Heart left ventricle (tissue), 13 donors: ENCODE measurements around the gene SASS6.

Experiments
- POLR2A ChIP-seq, 2 donors: fragments of 450-650 bp; IDR thresholded peaks; one replicate each; pipeline ENCODE4 v1.6.1; 2017; ENCODE audit warnings: antibody characterized with exemption in 2 of 2, mild to moderate bottlenecking in 2 of 2, moderate library complexity in 2 of 2
- TF ChIP-seq, protein P1 (sequence below), 12 donors: fragments of 200-600 bp; sonication (generic) in 4 of 12; IDR thresholded peaks; one replicate each; pipeline versions ENCODE4 v1.5.0 to v1.8.0; 2018 to 2022; ENCODE audit warnings: antibody characterized with exemption in 12 of 12, mild to moderate bottlenecking in 5 of 12
- donor health status: ischemic (EF 13 %, LVEDD 7.1; RV severe dilation, severe dysfunction).
- donor health status: DM: no; HTN: yes; CAD: no.
- donor health status: DM: no; HTN: no; CAD: no.
- donor health status: ischemic (EF 25% LVEDD 6.9; RV normal size, moderate dysfunction).
- donor health status: ischemic (EF 25% LVEDD 5.7; RV mildly dilated, moderate dysfunction).
- donor health status: ischemic (EF 35%, LVEDD 5.7; RV mildly dilated, moderate dysfunction).
- donor health status: nonischemic (EF 11% LVEDD 7.7; RV severe dilation, severe dysfunction).
- donor health status: DM: yes; HTN: yes; CAD: no.
- donor health status: PGD.
- donor health status: ischemic (EF 29% LVEDD 5.4; RV normal size, mild dysfunction).
- donor health status: nonischemic (EF 23%, LVEDD 6.1; RV moderate dilation, normal function).

DNA sequence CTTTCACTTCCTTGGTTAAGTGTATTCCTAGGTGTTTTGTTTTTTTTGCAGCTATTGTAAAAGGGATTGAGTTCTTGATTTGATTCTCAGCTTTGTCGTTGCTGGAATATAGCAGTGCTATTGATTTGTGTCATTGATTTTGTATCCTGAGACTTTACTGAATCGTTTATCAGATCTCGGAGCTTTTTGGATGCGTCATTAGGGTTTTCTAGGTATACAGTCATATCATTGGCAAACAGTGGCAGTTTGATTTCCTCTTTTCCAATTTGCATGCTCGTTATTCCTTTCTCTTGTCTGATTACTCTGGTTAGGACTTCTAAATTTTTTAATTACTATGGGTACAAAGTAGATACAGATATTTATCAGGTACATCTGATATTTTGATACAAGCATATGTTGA, 87.5 kb downstream of the SASS6 start:
- TF ChIP-seq, protein P1, sequence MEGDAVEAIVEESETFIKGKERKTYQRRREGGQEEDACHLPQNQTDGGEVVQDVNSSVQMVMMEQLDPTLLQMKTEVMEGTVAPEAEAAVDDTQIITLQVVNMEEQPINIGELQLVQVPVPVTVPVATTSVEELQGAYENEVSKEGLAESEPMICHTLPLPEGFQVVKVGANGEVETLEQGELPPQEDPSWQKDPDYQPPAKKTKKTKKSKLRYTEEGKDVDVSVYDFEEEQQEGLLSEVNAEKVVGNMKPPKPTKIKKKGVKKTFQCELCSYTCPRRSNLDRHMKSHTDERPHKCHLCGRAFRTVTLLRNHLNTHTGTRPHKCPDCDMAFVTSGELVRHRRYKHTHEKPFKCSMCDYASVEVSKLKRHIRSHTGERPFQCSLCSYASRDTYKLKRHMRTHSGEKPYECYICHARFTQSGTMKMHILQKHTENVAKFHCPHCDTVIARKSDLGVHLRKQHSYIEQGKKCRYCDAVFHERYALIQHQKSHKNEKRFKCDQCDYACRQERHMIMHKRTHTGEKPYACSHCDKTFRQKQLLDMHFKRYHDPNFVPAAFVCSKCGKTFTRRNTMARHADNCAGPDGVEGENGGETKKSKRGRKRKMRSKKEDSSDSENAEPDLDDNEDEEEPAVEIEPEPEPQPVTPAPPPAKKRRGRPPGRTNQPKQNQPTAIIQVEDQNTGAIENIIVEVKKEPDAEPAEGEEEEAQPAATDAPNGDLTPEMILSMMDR (IDR thresholded peaks at IDR 0.05), result no peak
- no peak for TF ChIP-seq POLR2A (IDR thresholded peaks at IDR 0.05)
